Brain microvascular endothelial cell (primary cell): Measurements from ENCODE around the gene TNRC6B.

ENCODE experiments used
- DNase-seq: peaks from one replicate; pipeline ENCODE4 v3.0.0-alpha.2; 2020
- H3K27ac ChIP-seq: fragments of 250-450 bp; sonication (Bioruptor Pico); 2 replicates; pipeline ENCODE4 v1.5.1; 2020; ENCODE audit warnings: mild to moderate bottlenecking, moderate library complexity
- H3K27me3 ChIP-seq: fragments of 250-450 bp; sonication (Bioruptor Pico); replicated peaks from 2 replicates; pipeline ENCODE4 v1.5.1; 2020; ENCODE audit warnings: mild to moderate bottlenecking
- H3K36me3 ChIP-seq: fragments of 250-450 bp; sonication (Bioruptor Pico); replicated peaks from 2 replicates; pipeline ENCODE4 v1.5.1; 2020; ENCODE audit warnings: mild to moderate bottlenecking
- H3K4me3 ChIP-seq: 2 replicates; pipeline ENCODE4 v1.5.1; 2011; ENCODE audit warnings: low read depth, mild to moderate bottlenecking, control low read depth, low read length, moderate library complexity
- in situ Hi-C: cut with HindIII; loops from 2 replicates; pipeline ENCODE4 v1.10.0; 2017; ENCODE audit warnings: low sequenced_read_pairs, low pct_ligation_motif_present
- TF ChIP-seq, protein P1 (sequence below): IDR thresholded peaks from 2 replicates; pipeline ENCODE4 v1.5.1; 2011; ENCODE audit warnings: low read depth, mild to moderate bottlenecking, moderate library complexity, low read length, control low read depth, inconsistent platforms; ENCODE audit errors: missing control alignments

The TNRC6B gene

GRCh38 chr22:40204321-40205116 is 26.8 kb downstream of the TNRC6B start:
- Histone ChIP-seq H3K27ac (no peak overlapping the region), H3K4me3 (no peak overlapping the region), H3K36me3 (no peaks in the 10 kb centered on the region), H3K27me3 (no peaks in the 10 kb centered on the region)
- in situ Hi-C loops = no loop called here
- peak; percentile 52 for DNase-seq
- TF ChIP-seq, protein P1, sequence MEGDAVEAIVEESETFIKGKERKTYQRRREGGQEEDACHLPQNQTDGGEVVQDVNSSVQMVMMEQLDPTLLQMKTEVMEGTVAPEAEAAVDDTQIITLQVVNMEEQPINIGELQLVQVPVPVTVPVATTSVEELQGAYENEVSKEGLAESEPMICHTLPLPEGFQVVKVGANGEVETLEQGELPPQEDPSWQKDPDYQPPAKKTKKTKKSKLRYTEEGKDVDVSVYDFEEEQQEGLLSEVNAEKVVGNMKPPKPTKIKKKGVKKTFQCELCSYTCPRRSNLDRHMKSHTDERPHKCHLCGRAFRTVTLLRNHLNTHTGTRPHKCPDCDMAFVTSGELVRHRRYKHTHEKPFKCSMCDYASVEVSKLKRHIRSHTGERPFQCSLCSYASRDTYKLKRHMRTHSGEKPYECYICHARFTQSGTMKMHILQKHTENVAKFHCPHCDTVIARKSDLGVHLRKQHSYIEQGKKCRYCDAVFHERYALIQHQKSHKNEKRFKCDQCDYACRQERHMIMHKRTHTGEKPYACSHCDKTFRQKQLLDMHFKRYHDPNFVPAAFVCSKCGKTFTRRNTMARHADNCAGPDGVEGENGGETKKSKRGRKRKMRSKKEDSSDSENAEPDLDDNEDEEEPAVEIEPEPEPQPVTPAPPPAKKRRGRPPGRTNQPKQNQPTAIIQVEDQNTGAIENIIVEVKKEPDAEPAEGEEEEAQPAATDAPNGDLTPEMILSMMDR = no peak

GRCh38 chr22:40206561-40206960 is 28.8 kb downstream of the TNRC6B start:
- TF ChIP-seq, protein P1 = no peak
- H3K36me3 ChIP-seq = no peaks in the 10 kb centered on the region
- H3K4me3 ChIP-seq = no peak overlapping the region
- in situ Hi-C loops = no loop called here
- H3K27me3 ChIP-seq = no peaks in the 10 kb centered on the region
- no peak overlapping the region for H3K27ac ChIP-seq
- DNase-seq = no peak

- no peak overlapping the region for H3K27ac ChIP-seq
- in situ Hi-C loops = no loop called here
- TF ChIP-seq, protein P1 = no peak
- DNase-seq = no peak
- H3K4me3 ChIP-seq = no peak overlapping the region
- H3K36me3 ChIP-seq = no peaks in the 10 kb centered on the region
- no peaks in the 10 kb centered on the region for H3K27me3 ChIP-seq
Measured at GRCh38 chr22:40210818-40211217, 33.1 kb downstream of the TNRC6B start.

DNA sequence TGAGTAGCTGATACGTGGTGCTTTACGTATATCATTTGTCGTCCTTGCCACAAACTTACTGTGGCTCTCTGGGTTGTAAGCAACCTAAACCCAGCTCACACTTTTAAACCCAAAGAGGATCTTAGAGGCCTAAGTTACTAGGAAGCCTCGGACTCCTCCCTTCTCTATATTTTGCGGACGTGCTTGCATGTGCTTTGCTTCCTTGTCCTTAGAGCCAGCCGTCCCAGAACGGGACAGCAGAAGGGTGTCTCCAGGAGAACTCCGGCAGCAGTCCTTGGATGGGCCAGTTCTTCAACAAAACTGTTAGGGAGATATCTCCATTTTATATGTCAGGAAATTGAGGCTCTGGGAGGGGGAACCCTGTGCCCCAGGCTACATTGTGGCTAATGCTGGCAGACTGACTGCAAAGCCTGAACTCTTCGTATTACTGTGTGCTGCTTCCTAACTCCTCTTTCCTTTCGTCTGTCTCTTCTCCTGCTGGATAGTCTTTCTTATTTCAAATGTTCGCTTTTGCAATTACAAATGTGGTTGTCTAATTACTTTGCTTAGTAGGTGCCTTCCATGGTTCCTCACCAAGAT is 33.8 kb downstream of the TNRC6B start:
- no peak for DNase-seq
- Histone ChIP-seq H3K36me3 (no peaks in the 10 kb centered on the region), H3K27ac (no peak overlapping the region), H3K4me3 (no peak overlapping the region), H3K27me3 (no peaks in the 10 kb centered on the region)
- TF ChIP-seq, protein P1 = no peak
- in situ Hi-C loops = no loop called here

DNA sequence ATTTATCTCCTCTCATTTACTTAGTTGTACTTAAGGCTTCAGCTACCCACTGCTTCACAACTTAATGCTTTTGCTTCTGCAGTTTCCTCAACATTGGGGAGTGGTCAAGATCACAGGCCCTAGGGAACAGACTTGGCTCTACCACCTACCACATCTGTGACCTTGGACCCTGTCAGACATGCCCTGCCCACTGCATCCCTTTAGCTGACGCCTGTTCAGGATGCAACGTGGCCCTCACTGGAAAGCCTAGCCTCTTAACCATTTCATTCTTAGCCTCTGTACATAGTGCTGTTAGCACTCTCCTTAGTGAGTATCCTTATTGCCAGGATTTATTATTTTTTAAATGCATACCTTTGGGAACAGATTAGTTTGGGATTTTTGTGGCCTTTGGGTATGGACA is 34.4 kb downstream of the TNRC6B start:
- Histone ChIP-seq H3K27me3 (no peaks in the 10 kb centered on the region), H3K27ac (no peak overlapping the region), H3K4me3 (no peak overlapping the region), H3K36me3 (no peaks in the 10 kb centered on the region)
- DNase-seq = no peak
- TF ChIP-seq, protein P1 = no peak
- in situ Hi-C loops = no loop called here
